NT2/D1 (cell line): Measurements from ENCODE around the gene FAM170B.

Source experiments
- YY1 ChIP-seq: IDR thresholded peaks from 2 replicates; pipeline ENCODE4 v1.6.1; 2011; ENCODE audit not compliant: insufficient read length, insufficient read depth
- ZNF274 ChIP-seq: IDR thresholded peaks from 2 replicates; pipeline ENCODE4 v1.6.1; 2011; ENCODE audit warnings: mild to moderate bottlenecking, low read depth, low read length

DNA sequence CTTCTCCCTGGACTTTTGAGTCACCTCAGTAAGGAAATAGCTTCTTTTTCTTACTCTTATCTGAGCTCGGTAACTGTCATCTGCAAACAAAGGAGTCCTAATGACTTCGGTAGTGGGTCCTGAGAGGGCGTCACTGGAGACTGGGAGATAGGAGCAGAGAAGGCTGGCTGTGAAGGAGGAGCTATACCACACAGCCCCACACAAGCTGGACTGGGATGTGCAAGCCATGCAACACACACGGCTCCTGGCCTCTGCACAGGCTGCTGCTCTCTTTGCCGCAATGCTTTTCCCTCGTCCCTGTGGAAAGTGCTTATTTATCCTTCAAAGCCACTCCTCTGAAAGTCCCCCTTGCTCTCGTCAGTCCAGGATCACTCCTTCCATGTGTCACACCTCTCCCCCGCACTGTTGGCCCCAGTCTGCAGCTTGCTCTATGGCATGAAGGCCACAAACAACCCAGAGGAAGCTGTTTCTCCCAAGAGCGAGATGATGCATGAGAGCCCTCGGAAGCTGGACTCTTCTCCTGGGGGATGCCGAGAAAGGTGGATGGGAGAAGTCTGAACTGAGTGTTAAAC, 39.5 kb upstream of the FAM170B start:
- TF ChIP-seq YY1 (no peak), ZNF274 (no peak)
